Neural progenitor cell (in vitro differentiated cells): ENCODE data around the gene ETFB. TPM values are rescaled to one million over a fixed set of nuclear protein-coding genes. Genes with fewer than 3 reads are reported as not detected.

Experiments
- DNase-seq: peaks from one replicate; pipeline ENCODE4 v3.0.0-alpha.2; 2016; ENCODE audit warnings: low spot score
- H2AFZ ChIP-seq: fragments of 200-600 bp; sonication (generic); replicated peaks from 2 replicates; pipeline ENCODE4 v1.6.1; 2016; ENCODE audit warnings: antibody characterized with exemption
- H3F3A ChIP-seq: fragments of 200-600 bp; sonication (generic); 2 replicates; pipeline ENCODE4 v1.6.1; 2016; ENCODE audit warnings: antibody characterized with exemption, low read depth
- H3K27ac ChIP-seq: fragments of 200-600 bp; sonication (generic); 2 replicates; pipeline ENCODE4 v1.5.1; 2016; ENCODE audit warnings: mild to moderate bottlenecking
- H3K27me3 ChIP-seq: fragments of 200-600 bp; sonication (generic); 2 replicates; pipeline ENCODE4 v1.6.1; 2016; ENCODE audit warnings: mild to moderate bottlenecking, moderate library complexity
- H3K36me3 ChIP-seq: fragments of 200-600 bp; sonication (generic); 2 replicates; pipeline ENCODE4 v1.5.1; 2016
- H3K4me1 ChIP-seq: fragments of 200-600 bp; sonication (generic); 2 replicates; pipeline ENCODE4 v1.6.1; 2016; ENCODE audit warnings: mixed run types
- H3K4me2 ChIP-seq: fragments of 200-600 bp; sonication (generic); 2 replicates; pipeline ENCODE4 v1.6.1; 2016
- H3K4me3 ChIP-seq: fragments of 200-600 bp; sonication (generic); 2 replicates; pipeline ENCODE4 v1.5.1; 2016
- H3K79me2 ChIP-seq: fragments of 200-600 bp; sonication (generic); 2 replicates; pipeline ENCODE4 v1.6.1; 2016; ENCODE audit warnings: low read depth
- H3K9ac ChIP-seq: fragments of 200-600 bp; sonication (generic); 2 replicates; pipeline ENCODE4 v1.6.1; 2016
- H3K9me3 ChIP-seq: fragments of 200-600 bp; sonication (generic); 2 replicates; pipeline ENCODE4 v1.5.1; 2016; ENCODE audit warnings: low read depth
- H4K20me1 ChIP-seq: fragments of 200-600 bp; sonication (generic); 2 replicates; pipeline ENCODE4 v1.6.1; 2016; ENCODE audit warnings: low read depth
- H3K27ac Mint-ChIP-seq: 3 replicates; pipeline ENCODE4 v1.8.0; 2021; ENCODE audit warnings: mixed read lengths
- H3K27me3 Mint-ChIP-seq: 2 replicates; pipeline ENCODE4 v1.8.0; 2022; ENCODE audit warnings: low read depth, mild to moderate bottlenecking, inconsistent platforms, moderate library complexity, mixed read lengths; ENCODE audit not compliant: insufficient read depth
- H3K36me3 Mint-ChIP-seq: 3 replicates; pipeline ENCODE4 v1.8.0; 2021; ENCODE audit warnings: mixed read lengths
- H3K4me1 Mint-ChIP-seq: 3 replicates; pipeline ENCODE4 v1.8.0; 2021; ENCODE audit warnings: mixed read lengths
- H3K4me3 Mint-ChIP-seq: 3 replicates; pipeline ENCODE4 v1.8.0; 2021; ENCODE audit warnings: mild to moderate bottlenecking, moderate library complexity, mixed read lengths
- H3K9me3 Mint-ChIP-seq: 3 replicates; pipeline ENCODE4 v1.8.0; 2020; ENCODE audit warnings: mixed read lengths
- CTCF ChIP-seq: fragments of 200-600 bp; sonication (generic); IDR thresholded peaks from 2 replicates; pipeline ENCODE4 v1.5.1; 2017; ENCODE audit warnings: antibody characterized with exemption, mild to moderate bottlenecking
- EZH2 ChIP-seq: fragments of 200-600 bp; sonication (generic); IDR thresholded peaks from 2 replicates; pipeline ENCODE4 v1.6.1; 2017; ENCODE audit warnings: antibody characterized with exemption, mild to moderate bottlenecking, moderate library complexity
- EZH2phosphoT487 ChIP-seq: fragments of 200-600 bp; sonication (generic); IDR thresholded peaks from 2 replicates; pipeline ENCODE4 v1.6.1; 2017; ENCODE audit warnings: antibody characterized with exemption
- total RNA-seq: library from RNA; depleted of rRNA; stranded (reverse); fragments of >200 nt; gene quantifications from 2 replicates; pipeline ENCODE4 v1.2.3, GENCODE V29; 2015; ENCODE audit warnings: low replicate concordance

Gene ETFB
- total RNA-seq, 1 donor from 2014 or later: 27.0 TPM

GRCh38 chr19:51367255-51367564 is 1.0 kb upstream of the ETFB start:
- TF ChIP-seq EZH2phosphoT487 (no peak), CTCF (no peak), EZH2 (no peak)
- Histone ChIP-seq H2AFZ (peak overlapping the region; percentile 35), H3K9ac (peak overlapping the region; percentile 69), H4K20me1 (no peaks in the 10 kb centered on the region), H3K36me3 (no peaks in the 10 kb centered on the region), H3K9me3 (no peaks in the 10 kb centered on the region), H3K4me2 (peak overlapping the region; percentile 93), H3K79me2 (no peaks in the 10 kb centered on the region), H3F3A (peaks cover 14% of the 10 kb centered on the region), H3K4me1 (peaks cover 7% of the 10 kb centered on the region), H3K4me3 (peak overlapping the region; percentile 80), H3K27me3 (no peaks in the 10 kb centered on the region), H3K27ac (no peak overlapping the region)
- no peaks in the 10 kb centered on the region for H3K36me3 Mint-ChIP-seq
- peaks cover 24% of the 10 kb centered on the region for H3K4me1 Mint-ChIP-seq
- no peaks in the 10 kb centered on the region for H3K9me3 Mint-ChIP-seq
- H3K27ac Mint-ChIP-seq: peak overlapping the region; percentile 74
- peaks cover 9% of the 10 kb centered on the region for H3K27me3 Mint-ChIP-seq
- H3K4me3 Mint-ChIP-seq: peak overlapping the region; percentile 99
- no peak for DNase-seq

GRCh38 chr19:51366389-51367254 is 434 bp upstream of the ETFB start:
- peak overlapping the region; percentile 2 for H3K27ac ChIP-seq
- H3K9me3 Mint-ChIP-seq: no peaks in the 10 kb centered on the region
- H3K27me3 ChIP-seq: no peaks in the 10 kb centered on the region
- no peaks in the 10 kb centered on the region for H3K36me3 Mint-ChIP-seq
- H3K4me1 Mint-ChIP-seq: peaks cover 24% of the 10 kb centered on the region
- H3K4me1 ChIP-seq: peaks cover 7% of the 10 kb centered on the region
- H2AFZ ChIP-seq: peak overlapping the region; percentile 35
- TF ChIP-seq EZH2 (no peak), EZH2phosphoT487 (no peak), CTCF (no peak)
- no peaks in the 10 kb centered on the region for H3K36me3 ChIP-seq
- H3K9ac ChIP-seq: peak overlapping the region; percentile 69
- H3K27me3 Mint-ChIP-seq: peaks cover 9% of the 10 kb centered on the region
- H3F3A ChIP-seq: peaks cover 14% of the 10 kb centered on the region
- H3K4me3 Mint-ChIP-seq: peak overlapping the region; percentile 99
- H4K20me1 ChIP-seq: no peaks in the 10 kb centered on the region
- peak overlapping the region; percentile 93 for H3K4me2 ChIP-seq
- peak; percentile 99 for DNase-seq
- H3K27ac Mint-ChIP-seq: peak overlapping the region; percentile 96
- H3K79me2 ChIP-seq: no peaks in the 10 kb centered on the region
- H3K4me3 ChIP-seq: peak overlapping the region; percentile 80
- H3K9me3 ChIP-seq: no peaks in the 10 kb centered on the region

GRCh38 chr19:51365211-51365964 is 800 bp downstream of the ETFB start:
- Mint-ChIP-seq H3K27me3 (peaks cover 7% of the 10 kb centered on the region), H3K4me3 (peak overlapping the region; percentile 99), H3K36me3 (no peaks in the 10 kb centered on the region), H3K9me3 (no peaks in the 10 kb centered on the region), H3K4me1 (peaks cover 24% of the 10 kb centered on the region), H3K27ac (peak overlapping the region; percentile 88)
- Histone ChIP-seq H3K9ac (no peak overlapping the region), H3K36me3 (no peaks in the 10 kb centered on the region), H3K27me3 (no peaks in the 10 kb centered on the region), H3K27ac (no peak overlapping the region), H4K20me1 (no peaks in the 10 kb centered on the region), H3K4me2 (peak overlapping the region; percentile 89), H3K9me3 (no peaks in the 10 kb centered on the region), H3K79me2 (no peaks in the 10 kb centered on the region), H3K4me3 (peak overlapping the region; percentile 80), H2AFZ (peak overlapping the region; percentile 47), H3K4me1 (peaks cover 7% of the 10 kb centered on the region), H3F3A (peaks cover 14% of the 10 kb centered on the region)
- DNase-seq: no peak
- TF ChIP-seq CTCF (no peak), EZH2phosphoT487 (no peak), EZH2 (no peak)
